ENCODE data around the gene NPIPB2. TPM values are rescaled to one million over a fixed set of nuclear protein-coding genes. Genes with fewer than 3 reads are reported as not detected.

The NPIPB2 gene
- total RNA-seq, 4 donors from 2014 or later, result 1.3 to 7.4 (median 3.2) TPM

DNA sequence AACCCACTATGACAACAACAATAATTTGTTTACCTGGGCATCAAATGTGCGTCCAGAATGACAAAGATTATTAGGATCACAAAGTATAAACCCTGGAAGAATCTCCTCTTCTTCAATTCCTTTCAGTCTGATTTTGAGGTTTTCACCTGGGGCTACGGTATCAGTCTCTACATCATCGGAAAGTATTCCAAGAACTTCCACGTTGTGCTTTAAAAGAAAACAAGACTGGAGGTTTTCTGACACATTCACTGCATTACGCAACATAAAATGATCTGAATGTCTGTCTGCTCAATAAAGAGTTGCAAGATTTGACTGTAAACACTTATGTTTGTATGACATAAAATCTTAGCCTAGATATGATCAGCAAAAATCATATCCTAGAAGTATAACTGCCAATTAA lies 64.5 kb downstream of the NPIPB2 start:
- TF ChIP-seq, protein P1, sequence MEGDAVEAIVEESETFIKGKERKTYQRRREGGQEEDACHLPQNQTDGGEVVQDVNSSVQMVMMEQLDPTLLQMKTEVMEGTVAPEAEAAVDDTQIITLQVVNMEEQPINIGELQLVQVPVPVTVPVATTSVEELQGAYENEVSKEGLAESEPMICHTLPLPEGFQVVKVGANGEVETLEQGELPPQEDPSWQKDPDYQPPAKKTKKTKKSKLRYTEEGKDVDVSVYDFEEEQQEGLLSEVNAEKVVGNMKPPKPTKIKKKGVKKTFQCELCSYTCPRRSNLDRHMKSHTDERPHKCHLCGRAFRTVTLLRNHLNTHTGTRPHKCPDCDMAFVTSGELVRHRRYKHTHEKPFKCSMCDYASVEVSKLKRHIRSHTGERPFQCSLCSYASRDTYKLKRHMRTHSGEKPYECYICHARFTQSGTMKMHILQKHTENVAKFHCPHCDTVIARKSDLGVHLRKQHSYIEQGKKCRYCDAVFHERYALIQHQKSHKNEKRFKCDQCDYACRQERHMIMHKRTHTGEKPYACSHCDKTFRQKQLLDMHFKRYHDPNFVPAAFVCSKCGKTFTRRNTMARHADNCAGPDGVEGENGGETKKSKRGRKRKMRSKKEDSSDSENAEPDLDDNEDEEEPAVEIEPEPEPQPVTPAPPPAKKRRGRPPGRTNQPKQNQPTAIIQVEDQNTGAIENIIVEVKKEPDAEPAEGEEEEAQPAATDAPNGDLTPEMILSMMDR (IDR thresholded peaks at IDR 0.05), result no peak
- no peak for TF ChIP-seq POLR2A (IDR thresholded peaks at IDR 0.05)
- intact Hi-C loops (cut with DNase I), result no loop called here
- Histone ChIP-seq H3K4me1 (peaks cover 0 to 5% (median 0%) of the 10 kb centered on the region in 3 donors), H3K27ac (no peak overlapping the region), H3K4me3 (no peak overlapping the region), H3K9me3 (no peaks in the 10 kb centered on the region), H3K36me3 (peaks cover 8 to 100% (median 26%) of the 10 kb centered on the region in 3 donors), H3K27me3 (no peaks in the 10 kb centered on the region)
- no peak for DNase-seq
- WGBS, 2 donors, result 65 to 77% methylated on average over 5 of the region's 5 CpGs

Small RNA genes within 50 kb of the gene (small RNA-seq; reads per million reads assigned to genes)
- gene AC007216.5 (0 reads per million in 4 donors), gene COX6CP1 (0 reads per million in 4 donors), gene UBL5P4 (0 reads per million in 4 donors)

Other genes starting within 250 kb of the NPIPB2 start
- 10 to 100 TPM; 26.0 to 39.1 (median 35.9) TPM for gene TXNDC11, start 199.2 kb downstream of the NPIPB2 start, total RNA-seq
- gene ZC3H7A, start 144.8 kb downstream of the NPIPB2 start, total RNA-seq, result 10 to 100 TPM; 16.6 to 34.1 (median 30.2) TPM
- 100 to 1,000 TPM in 3 of 4 donors, 10 to 100 TPM in 1; 85.4 to 187 (median 145) TPM for gene RSL1D1, start 90.5 kb downstream of the NPIPB2 start, total RNA-seq
- gene GSPT1, start 26.1 kb downstream of the NPIPB2 start, total RNA-seq, result 10 to 100 TPM; 55.5 to 99.0 (median 78.2) TPM
- gene TNFRSF17, start 23.2 kb upstream of the NPIPB2 start, total RNA-seq, result not detected
- gene SNX29, start 34.7 kb upstream of the NPIPB2 start, total RNA-seq, result 10 to 100 TPM; 14.5 to 27.3 (median 15.4) TPM